T-cell (primary cell): ENCODE data around the gene GATD1. TPM values are rescaled to one million over a fixed set of nuclear protein-coding genes. Genes with fewer than 3 reads are reported as not detected.
A peak's percentile ranks its signal among the peaks of the same experiment; 100 is the strongest.

Experiments
- ATAC-seq, 4 experiments: fragments of 200-7000 bp in 3 of 4; fragments of 150-1000 bp in 1 of 4; cut with Tn5 transposase; replicated peaks in 1 of 4; 1 replicate in 3 of 4; 2 replicates in 1 of 4; pipeline ENCODE4 v1.10.0; 2021; ENCODE audit warnings: moderate library complexity in 3 of 4, mild to moderate bottlenecking in 2 of 4, moderate number of reproducible peaks in 1 of 4
- CTCF ChIA-PET, 2 donors: fragments of 300-600 bp; sonication (Branson Sonifier 250); formaldehyde crosslinking; loops; one replicate each; lab custom pipeline; 2022; ENCODE audit warnings: antibody characterized with exemption in 2 of 2; lab: Charles Lee
- POLR2A ChIA-PET, 2 donors: fragments of 300-600 bp; sonication (Branson Sonifier 250); formaldehyde crosslinking; loops; one replicate each; lab custom pipeline; 2022; ENCODE audit warnings: antibody characterized with exemption in 2 of 2; lab: Charles Lee
- DNase-seq, 35 experiments: peaks; one replicate each; pipeline versions ENCODE4 v3.0.0 to v3.0.0-alpha.2; 2013 to 2023
- H3K27ac ChIP-seq: one replicate; pipeline ENCODE4 v1.5.1; 2013; ENCODE audit warnings: low read length
- H3K27me3 ChIP-seq, 2 experiments: replicated peaks in 1 of 2; 1 replicate in 1 of 2; 2 replicates in 1 of 2; pipeline versions ENCODE4 v1.6.1 to v1.7.0; 2013; ENCODE audit warnings: low read length in 1 of 2, mixed read lengths in 1 of 2; ENCODE audit not compliant: control insufficient read depth in 2 of 2, insufficient read depth in 2 of 2; ENCODE audit errors: extremely low read depth in 1 of 2
- H3K36me3 ChIP-seq, 2 donors: 1 replicate in 1 of 2; 2 replicates in 1 of 2; pipeline versions ENCODE4 v1.6.1 to v1.7.0; 2013; ENCODE audit warnings: low read length in 1 of 2; ENCODE audit not compliant: control insufficient read depth in 2 of 2, insufficient read depth in 1 of 2; ENCODE audit errors: extremely low read depth in 1 of 2
- H3K4me1 ChIP-seq, 2 experiments: 1 replicate in 1 of 2; 2 replicates in 1 of 2; pipeline versions ENCODE4 v1.6.1 to v1.7.0; 2013; ENCODE audit warnings: low read length in 2 of 2, mixed read lengths in 1 of 2; ENCODE audit not compliant: insufficient read depth in 2 of 2, control insufficient read depth in 1 of 2; ENCODE audit errors: extremely low read depth in 1 of 2
- H3K4me3 ChIP-seq, 2 donors: 1 replicate in 1 of 2; 2 replicates in 1 of 2; pipeline versions ENCODE4 v1.5.1 to v1.7.0; 2013; ENCODE audit warnings: mild to moderate bottlenecking in 2 of 2, low read length in 1 of 2, moderate library complexity in 1 of 2; ENCODE audit not compliant: control insufficient read depth in 1 of 2; ENCODE audit errors: extremely low read depth in 1 of 2
- H3K9me3 ChIP-seq: 2 replicates; pipeline ENCODE4 v1.7.0; 2013
- H3K27ac Mint-ChIP-seq, 2 donors: one replicate each; pipeline ENCODE4 v1.8.0; 2020 to 2021; ENCODE audit warnings: mild to moderate bottlenecking in 2 of 2, mixed read lengths in 2 of 2
- H3K27me3 Mint-ChIP-seq, 2 donors: one replicate each; pipeline ENCODE4 v1.8.0; 2021 to 2022; ENCODE audit warnings: mixed read lengths in 2 of 2
- H3K36me3 Mint-ChIP-seq: one replicate; pipeline ENCODE4 v1.8.0; 2021; ENCODE audit warnings: mixed read lengths
- H3K4me1 Mint-ChIP-seq, 3 donors: one replicate each; pipeline ENCODE4 v1.8.0; 2020 to 2022; ENCODE audit warnings: mixed read lengths in 3 of 3, mild to moderate bottlenecking in 1 of 3
- H3K4me3 Mint-ChIP-seq, 3 donors: one replicate each; pipeline ENCODE4 v1.8.0; 2020 to 2022; ENCODE audit warnings: mild to moderate bottlenecking in 3 of 3, mixed read lengths in 3 of 3, moderate library complexity in 3 of 3
- H3K9me3 Mint-ChIP-seq, 3 donors: one replicate each; pipeline ENCODE4 v1.8.0; 2020 to 2022; ENCODE audit warnings: mixed read lengths in 3 of 3
- WGBS: methylation state at CpG from one replicate; pipeline ENCODE4 v1.1.5; 2013; ENCODE audit warnings: missing lambda C conversion rate; ENCODE audit not compliant: insufficient coverage; 5-methylcytosine and 5-hydroxymethylcytosine counted together
- total RNA-seq, 35 experiments: library from RNA in 6 of 35; stranded (reverse) in 6 of 35; fragments of 120-200 nt in 1 of 35; gene quantifications; one replicate each; pipeline versions ENCODE4 v1.2.1 to v1.2.4 and lab custom pipeline; 2013 to 2026

GATD1 gene
- total RNA-seq, 5 donors from 2014 or later (not counting 1 experiment from before 2014, with no cell fraction given), result 40.8 to 73.5 (median 70.2) TPM

- Mint-ChIP-seq H3K36me3 (no peaks in the 10 kb centered on the region), H3K27me3 (no peaks in the 10 kb centered on the region), H3K27ac (no peak overlapping the region), H3K4me1 (peaks cover 0 to 15% (median 14%) of the 10 kb centered on the region in 3 donors), H3K9me3 (no peaks in the 10 kb centered on the region), H3K4me3 (no peak overlapping the region)
- H3K36me3 ChIP-seq, result peaks cover 0 to 7% of the 10 kb centered on the region in 2 donors
- peaks cover 0 to 3% of the 10 kb centered on the region in 2 experiments for H3K27me3 ChIP-seq
- no peak overlapping the region for H3K4me3 ChIP-seq
- ATAC-seq, result no peak
- DNase-seq, result no peak
- H3K9me3 ChIP-seq, result no peaks in the 10 kb centered on the region
- CTCF ChIA-PET, result no interaction called here
- 91% methylated on average over 22 of the region's 36 CpGs for WGBS
- no peak overlapping the region for H3K27ac ChIP-seq
- POLR2A ChIA-PET, result no interaction called here
- H3K4me1 ChIP-seq, result peaks cover 2 to 24% of the 10 kb centered on the region in 2 experiments
These were observed 5.2 kb upstream of the GATD1 start for GRCh38 chr11:782264-783174.

GRCh38 chr11:779955-780532 lies 2.8 kb upstream of the GATD1 start:
- Mint-ChIP-seq H3K36me3 (no peaks in the 10 kb centered on the region), H3K9me3 (no peaks in the 10 kb centered on the region), H3K27me3 (no peaks in the 10 kb centered on the region), H3K4me3 (peak overlapping the region in 1 of 3 donors; percentile 34), H3K4me1 (peaks cover 11 to 27% (median 25%) of the 10 kb centered on the region in 3 donors), H3K27ac (no peak overlapping the region)
- CTCF ChIA-PET, result no interaction called here
- ATAC-seq (no peak), DNase-seq (no peak)
- no peak overlapping the region for H3K27ac ChIP-seq
- no peak overlapping the region for H3K4me3 ChIP-seq
- H3K27me3 ChIP-seq, result peaks cover 0 to 3% of the 10 kb centered on the region in 2 experiments
- peaks cover 2 to 43% of the 10 kb centered on the region in 2 experiments for H3K4me1 ChIP-seq
- no peaks in the 10 kb centered on the region for H3K9me3 ChIP-seq
- 95% methylated on average over 16 of the region's 16 CpGs for WGBS
- peaks cover 0 to 7% of the 10 kb centered on the region in 2 donors for H3K36me3 ChIP-seq
- POLR2A ChIA-PET, result no interaction called here

GRCh38 chr11:778976-779954 lies 2.0 kb upstream of the GATD1 start:
- CTCF ChIA-PET, result interaction anchor here in 1 of 2 donors (0.6 kb wide), 1 partner anchor 18 kb away, joined by 3 read pairs; the partner anchor contains the start of gene SLC25A22

GRCh38 chr11:776561-777287 lies 563 bp downstream of the GATD1 start:
- Mint-ChIP-seq H3K4me3 (peak overlapping the region; percentile 76 to 78 (median 77)), H3K27ac (peak overlapping the region in 1 of 2 donors; percentile 66), H3K36me3 (no peaks in the 10 kb centered on the region), H3K4me1 (peaks cover 16 to 28% (median 27%) of the 10 kb centered on the region in 3 donors), H3K9me3 (no peaks in the 10 kb centered on the region), H3K27me3 (no peaks in the 10 kb centered on the region)
- H3K4me3 ChIP-seq, result peak overlapping the region; percentile 60 to 61
- WGBS, result 3% methylated on average over 34 of the region's 65 CpGs
- peaks cover 2 to 41% of the 10 kb centered on the region in 2 experiments for H3K4me1 ChIP-seq
- CTCF ChIA-PET, result no interaction called here
- peaks cover 0 to 13% of the 10 kb centered on the region in 2 donors for H3K36me3 ChIP-seq
- no peak overlapping the region for H3K27ac ChIP-seq
- DNase-seq, result peak in 4 of 35 experiments; percentile 14 to 25 (median 16)
- peak; percentile 53 to 66 (median 58) for ATAC-seq
- POLR2A ChIA-PET, result interaction anchor here in 1 of 2 donors (0.7 kb wide), 1 partner anchor 26 kb away, joined by 4 read pairs; no protein-coding TSS in a partner anchor
- H3K9me3 ChIP-seq, result no peaks in the 10 kb centered on the region
- H3K27me3 ChIP-seq, result peaks cover 0 to 3% of the 10 kb centered on the region in 2 experiments

More at GRCh38 chr11:778976-779954, 2.0 kb upstream of the GATD1 start:
- Mint-ChIP-seq H3K4me1 (peaks cover 15 to 32% (median 27%) of the 10 kb centered on the region in 3 donors), H3K9me3 (no peaks in the 10 kb centered on the region), H3K4me3 (peak overlapping the region; percentile 42 to 50 (median 50)), H3K27ac (no peak overlapping the region), H3K27me3 (no peaks in the 10 kb centered on the region), H3K36me3 (no peaks in the 10 kb centered on the region)
- no peak overlapping the region for H3K4me3 ChIP-seq
- H3K9me3 ChIP-seq, result no peaks in the 10 kb centered on the region
- POLR2A ChIA-PET, result no interaction called here
- no peak for ATAC-seq
- no peak overlapping the region for H3K27ac ChIP-seq
- no peak for DNase-seq
- H3K27me3 ChIP-seq, result peaks cover 0 to 3% of the 10 kb centered on the region in 2 experiments
- peaks cover 2 to 44% of the 10 kb centered on the region in 2 experiments for H3K4me1 ChIP-seq
- peaks cover 0 to 7% of the 10 kb centered on the region in 2 donors for H3K36me3 ChIP-seq
- 98% methylated on average over 13 of the region's 23 CpGs for WGBS

GRCh38 chr11:776263-776560 lies 1.1 kb downstream of the GATD1 start:
- peak overlapping the region in 1 of 2 donors; percentile 66 for H3K27ac Mint-ChIP-seq
- ChIA-PET CTCF (no interaction called here), POLR2A (no interaction called here)
- DNase-seq, result no peak
- no peak overlapping the region for H3K27ac ChIP-seq
- no peaks in the 10 kb centered on the region for H3K27me3 Mint-ChIP-seq
- H3K36me3 Mint-ChIP-seq, result no peaks in the 10 kb centered on the region
- H3K9me3 Mint-ChIP-seq, result no peaks in the 10 kb centered on the region
- ATAC-seq, result no peak
- peaks cover 16 to 28% (median 26%) of the 10 kb centered on the region in 3 donors for H3K4me1 Mint-ChIP-seq
- H3K9me3 ChIP-seq, result no peaks in the 10 kb centered on the region
- 41% methylated on average over 9 of the region's 11 CpGs for WGBS
- H3K4me3 ChIP-seq, result peak overlapping the region; percentile 60 to 61
- peaks cover 0 to 3% of the 10 kb centered on the region in 2 experiments for H3K27me3 ChIP-seq
- H3K4me1 ChIP-seq, result peaks cover 2 to 41% of the 10 kb centered on the region in 2 experiments
- peak overlapping the region; percentile 76 to 78 (median 77) for H3K4me3 Mint-ChIP-seq
- H3K36me3 ChIP-seq, result peaks cover 0 to 17% of the 10 kb centered on the region in 2 donors
